SK-N-SH treated with all-trans-retinoic acid at 6 μM for 48 hours (cell line): ENCODE data around the gene ASTN1.

Experiments
- ESRRG ChIP-seq: fragments of 250-450 bp; sonication (Bioruptor Pico); IDR thresholded peaks from 2 replicates; pipeline ENCODE4 v1.6.1; 2021; ENCODE audit warnings: mild to moderate bottlenecking
- TOX ChIP-seq: fragments of 250-450 bp; sonication (Bioruptor Pico); IDR thresholded peaks from 2 replicates; pipeline ENCODE4 v1.8.0; 2021; ENCODE audit warnings: mild to moderate bottlenecking, moderate library complexity, borderline replicate concordance
- ZC3H10 ChIP-seq: fragments of 250-450 bp; sonication (Bioruptor Pico); IDR thresholded peaks from 2 replicates; pipeline ENCODE4 v1.5.1; 2021; ENCODE audit warnings: mild to moderate bottlenecking, moderate library complexity
- ZFP30 ChIP-seq: fragments of 450-650 bp; formaldehyde crosslinking; IDR thresholded peaks from 2 replicates; pipeline ENCODE4 v1.5.0; 2022; ENCODE audit warnings: mild to moderate bottlenecking, moderate library complexity
- ZNF8 ChIP-seq: fragments of 450-650 bp; formaldehyde crosslinking; IDR thresholded peaks from 2 replicates; pipeline ENCODE4 v1.5.0; 2020; ENCODE audit warnings: mild to moderate bottlenecking, moderate library complexity
- TF ChIP-seq, protein P1 (sequence below): fragments of 250-450 bp; sonication (Bioruptor Pico); IDR thresholded peaks from 2 replicates; pipeline ENCODE4 v1.8.0; 2020; ENCODE audit warnings: mild to moderate bottlenecking, moderate library complexity, borderline replicate concordance

DNA sequence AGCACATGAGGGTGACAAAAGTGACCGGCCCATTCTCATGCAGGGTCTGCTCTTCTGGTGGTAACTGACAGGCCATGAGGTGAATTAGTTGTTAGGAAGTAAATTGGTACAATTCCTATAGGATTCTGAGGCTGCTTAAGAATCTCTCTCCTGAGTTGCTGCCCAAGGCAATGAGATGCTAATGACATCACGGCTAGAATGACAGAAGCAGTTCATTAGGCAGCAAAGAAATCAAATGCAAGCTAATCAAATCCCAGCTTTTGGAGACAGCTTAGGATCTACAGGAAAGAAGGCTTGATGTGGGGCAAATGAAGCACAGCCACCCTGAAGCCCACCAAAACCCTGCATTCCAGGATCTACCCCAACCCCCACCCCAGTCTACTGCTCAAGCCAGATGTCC, 265.2 kb downstream of the ASTN1 start:
- TF ChIP-seq ZC3H10 (CRISPR knock-in tag) (no peak), ESRRG (CRISPR knock-in tag) (no peak), ZNF8 (CRISPR knock-in tag) (no peak), ZFP30 (CRISPR knock-in tag) (no peak), TOX (no peak)
- TF ChIP-seq, protein P1, sequence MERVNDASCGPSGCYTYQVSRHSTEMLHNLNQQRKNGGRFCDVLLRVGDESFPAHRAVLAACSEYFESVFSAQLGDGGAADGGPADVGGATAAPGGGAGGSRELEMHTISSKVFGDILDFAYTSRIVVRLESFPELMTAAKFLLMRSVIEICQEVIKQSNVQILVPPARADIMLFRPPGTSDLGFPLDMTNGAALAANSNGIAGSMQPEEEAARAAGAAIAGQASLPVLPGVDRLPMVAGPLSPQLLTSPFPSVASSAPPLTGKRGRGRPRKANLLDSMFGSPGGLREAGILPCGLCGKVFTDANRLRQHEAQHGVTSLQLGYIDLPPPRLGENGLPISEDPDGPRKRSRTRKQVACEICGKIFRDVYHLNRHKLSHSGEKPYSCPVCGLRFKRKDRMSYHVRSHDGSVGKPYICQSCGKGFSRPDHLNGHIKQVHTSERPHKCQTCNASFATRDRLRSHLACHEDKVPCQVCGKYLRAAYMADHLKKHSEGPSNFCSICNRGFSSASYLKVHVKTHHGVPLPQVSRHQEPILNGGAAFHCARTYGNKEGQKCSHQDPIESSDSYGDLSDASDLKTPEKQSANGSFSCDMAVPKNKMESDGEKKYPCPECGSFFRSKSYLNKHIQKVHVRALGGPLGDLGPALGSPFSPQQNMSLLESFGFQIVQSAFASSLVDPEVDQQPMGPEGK (CRISPR knock-in tag) = no peak
